ENCODE measurements around the gene ARHGEF1. TPM values are rescaled to one million over a fixed set of nuclear protein-coding genes. Genes with fewer than 3 reads are reported as not detected.

ARHGEF1 gene
- total and polyA plus RNA-seq, 2 donors (not counting 1 experiment from before 2014, with no cell fraction given), result 21.6 to 23.9 TPM

- Histone ChIP-seq H3K9ac (ENCODE audit: insufficient read depth, low read length) (peak overlapping the region; percentile 60), H3K27me3 (ENCODE audit: control insufficient read depth, insufficient read depth, low read length) (no peaks in the 10 kb centered on the region), H3K36me3 (ENCODE audit: control insufficient read depth, insufficient read depth, low read length) (peaks cover 3% of the 10 kb centered on the region), H3K4me2 (ENCODE audit: extremely low read depth, insufficient read depth, low read length) (peak overlapping the region; percentile 96), H3K9me3 (ENCODE audit: control insufficient read depth, insufficient read depth, low read depth, low read length) (no peaks in the 10 kb centered on the region), H4K20me1 (ENCODE audit: control insufficient read depth, extremely low read depth, insufficient read depth, low read length) (no peaks in the 10 kb centered on the region), H3K4me1 (ENCODE audit: control insufficient read depth, extremely low read depth, insufficient read depth, low read length) (peaks cover 9% of the 10 kb centered on the region), H3K27ac (ENCODE audit: insufficient read depth, low read length) (peak overlapping the region; percentile 34), H2AFZ (ENCODE audit: low read length) (peak overlapping the region; percentile 51), H3K79me2 (ENCODE audit: control insufficient read depth, insufficient read depth, low read length) (peaks cover 32% of the 10 kb centered on the region), H3K4me3 (replicated peaks in 1 of 4; ENCODE audit: control extremely low read depth in 1 of 4, insufficient read depth in 1 of 4, low read depth in 3 of 4, low read length in 4 of 4) (peak overlapping the region; percentile 94 to 97 (median 94))
- TF ChIP-seq EZH2 (IDR thresholded peaks at IDR 0.05; ENCODE audit: low read length, missing control alignments) (no peak), CTCF (conservative IDR thresholded peaks at IDR 0.05 in 1 of 2, IDR thresholded peaks at IDR 0.05 in 1 of 2; ENCODE audit: low read depth in 1 of 2, low read length in 2 of 2) (no peak)
- DNase-seq (ENCODE audit: low read depth in 2 of 2), result no peak
Measured at GRCh38 chr19:41883463-41883820, 458 bp downstream of the ARHGEF1 start.

- peak in 1 of 2 donors; percentile 24 for TF ChIP-seq CTCF (conservative IDR thresholded peaks at IDR 0.05 in 1 of 2, IDR thresholded peaks at IDR 0.05 in 1 of 2; ENCODE audit: low read depth in 1 of 2, low read length in 2 of 2)
- no peak for TF ChIP-seq EZH2 (IDR thresholded peaks at IDR 0.05; ENCODE audit: low read length, missing control alignments)
- Histone ChIP-seq H3K4me3 (replicated peaks in 1 of 4; ENCODE audit: control extremely low read depth in 1 of 4, insufficient read depth in 1 of 4, low read depth in 3 of 4, low read length in 4 of 4) (peak overlapping the region; percentile 94 to 97 (median 94)), H3K27ac (ENCODE audit: insufficient read depth, low read length) (peak overlapping the region; percentile 68), H2AFZ (ENCODE audit: low read length) (peak overlapping the region; percentile 87), H3K79me2 (ENCODE audit: control insufficient read depth, insufficient read depth, low read length) (peaks cover 32% of the 10 kb centered on the region), H3K36me3 (ENCODE audit: control insufficient read depth, insufficient read depth, low read length) (peaks cover 7% of the 10 kb centered on the region), H3K9me3 (ENCODE audit: control insufficient read depth, insufficient read depth, low read depth, low read length) (no peaks in the 10 kb centered on the region), H3K27me3 (ENCODE audit: control insufficient read depth, insufficient read depth, low read length) (no peaks in the 10 kb centered on the region), H3K4me1 (ENCODE audit: control insufficient read depth, extremely low read depth, insufficient read depth, low read length) (peaks cover 9% of the 10 kb centered on the region), H4K20me1 (ENCODE audit: control insufficient read depth, extremely low read depth, insufficient read depth, low read length) (no peaks in the 10 kb centered on the region), H3K4me2 (ENCODE audit: extremely low read depth, insufficient read depth, low read length) (peak overlapping the region; percentile 96), H3K9ac (ENCODE audit: insufficient read depth, low read length) (peak overlapping the region; percentile 82)
- DNase-seq (ENCODE audit: low read depth in 2 of 2), result peak; percentile 97
Measured at GRCh38 chr19:41883821-41884733, 1.1 kb downstream of the ARHGEF1 start.

- no peak overlapping the region for H3K4me2 ChIP-seq (ENCODE audit: extremely low read depth, insufficient read depth, low read length)
- peaks cover 32% of the 10 kb centered on the region for H3K79me2 ChIP-seq (ENCODE audit: control insufficient read depth, insufficient read depth, low read length)
- H3K27ac ChIP-seq (ENCODE audit: insufficient read depth, low read length), result no peak overlapping the region
- peaks cover 9% of the 10 kb centered on the region for H3K4me1 ChIP-seq (ENCODE audit: control insufficient read depth, extremely low read depth, insufficient read depth, low read length)
- H4K20me1 ChIP-seq (ENCODE audit: control insufficient read depth, extremely low read depth, insufficient read depth, low read length), result no peaks in the 10 kb centered on the region
- DNase-seq (ENCODE audit: low read depth in 2 of 2), result no peak
- H3K36me3 ChIP-seq (ENCODE audit: control insufficient read depth, insufficient read depth, low read length), result peaks cover 18% of the 10 kb centered on the region
- no peak overlapping the region for H3K9ac ChIP-seq (ENCODE audit: insufficient read depth, low read length)
- no peak for TF ChIP-seq CTCF (conservative IDR thresholded peaks at IDR 0.05 in 1 of 2, IDR thresholded peaks at IDR 0.05 in 1 of 2; ENCODE audit: low read depth in 1 of 2, low read length in 2 of 2)
- TF ChIP-seq EZH2 (IDR thresholded peaks at IDR 0.05; ENCODE audit: low read length, missing control alignments), result no peak
- H3K27me3 ChIP-seq (ENCODE audit: control insufficient read depth, insufficient read depth, low read length), result no peaks in the 10 kb centered on the region
- no peak overlapping the region for H3K4me3 ChIP-seq (replicated peaks in 1 of 4; ENCODE audit: control extremely low read depth in 1 of 4, insufficient read depth in 1 of 4, low read depth in 3 of 4, low read length in 4 of 4)
- H2AFZ ChIP-seq (ENCODE audit: low read length), result no peak overlapping the region
- H3K9me3 ChIP-seq (ENCODE audit: control insufficient read depth, insufficient read depth, low read depth, low read length), result no peaks in the 10 kb centered on the region
Measured at GRCh38 chr19:41886761-41887710, 4.1 kb downstream of the ARHGEF1 start.
